ENCODE measurements around the gene EP400.

GRCh38 chr12:132106921-132107320 is 157.2 kb downstream of the EP400 start:
- TF ChIP-seq CTCF (IDR thresholded peaks at IDR 0.05; ENCODE audit: low read length) (no peak), EZH2 (IDR thresholded peaks at IDR 0.05; ENCODE audit: borderline replicate concordance, low read length) (no peak)
